Measurements from ENCODE around the gene OSBPL7. TPM values are rescaled to one million over a fixed set of nuclear protein-coding genes. Genes with fewer than 3 reads are reported as not detected.

Gene OSBPL7
- total RNA-seq, 1 donor from 2014 or later: 28.0 TPM

GRCh38 chr17:47808036-47808829 lies 13.4 kb downstream of the OSBPL7 start:
- no peak for DNase-seq (ENCODE audit: low spot score)
- Mint-ChIP-seq H3K4me3 (ENCODE audit: unreplicated experiment) (no peak overlapping the region), H3K27me3 (ENCODE audit: unreplicated experiment) (peaks cover 15% of the 10 kb centered on the region), H3K27ac (ENCODE audit: unreplicated experiment) (no peak overlapping the region), H3K9me3 (ENCODE audit: unreplicated experiment) (no peaks in the 10 kb centered on the region), H3K4me1 (ENCODE audit: unreplicated experiment) (peaks cover 2% of the 10 kb centered on the region), H3K36me3 (ENCODE audit: low read depth, unreplicated experiment) (peaks cover 55% of the 10 kb centered on the region)
- TF ChIP-seq, protein P1, sequence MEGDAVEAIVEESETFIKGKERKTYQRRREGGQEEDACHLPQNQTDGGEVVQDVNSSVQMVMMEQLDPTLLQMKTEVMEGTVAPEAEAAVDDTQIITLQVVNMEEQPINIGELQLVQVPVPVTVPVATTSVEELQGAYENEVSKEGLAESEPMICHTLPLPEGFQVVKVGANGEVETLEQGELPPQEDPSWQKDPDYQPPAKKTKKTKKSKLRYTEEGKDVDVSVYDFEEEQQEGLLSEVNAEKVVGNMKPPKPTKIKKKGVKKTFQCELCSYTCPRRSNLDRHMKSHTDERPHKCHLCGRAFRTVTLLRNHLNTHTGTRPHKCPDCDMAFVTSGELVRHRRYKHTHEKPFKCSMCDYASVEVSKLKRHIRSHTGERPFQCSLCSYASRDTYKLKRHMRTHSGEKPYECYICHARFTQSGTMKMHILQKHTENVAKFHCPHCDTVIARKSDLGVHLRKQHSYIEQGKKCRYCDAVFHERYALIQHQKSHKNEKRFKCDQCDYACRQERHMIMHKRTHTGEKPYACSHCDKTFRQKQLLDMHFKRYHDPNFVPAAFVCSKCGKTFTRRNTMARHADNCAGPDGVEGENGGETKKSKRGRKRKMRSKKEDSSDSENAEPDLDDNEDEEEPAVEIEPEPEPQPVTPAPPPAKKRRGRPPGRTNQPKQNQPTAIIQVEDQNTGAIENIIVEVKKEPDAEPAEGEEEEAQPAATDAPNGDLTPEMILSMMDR (IDR thresholded peaks at IDR 0.05; ENCODE audit: unreplicated experiment): no peak

- Mint-ChIP-seq H3K27me3 (ENCODE audit: unreplicated experiment) (peaks cover 13% of the 10 kb centered on the region), H3K4me1 (ENCODE audit: unreplicated experiment) (peaks cover 2% of the 10 kb centered on the region), H3K27ac (ENCODE audit: unreplicated experiment) (no peak overlapping the region), H3K4me3 (ENCODE audit: unreplicated experiment) (no peak overlapping the region), H3K36me3 (ENCODE audit: low read depth, unreplicated experiment) (peaks cover 48% of the 10 kb centered on the region), H3K9me3 (ENCODE audit: unreplicated experiment) (no peaks in the 10 kb centered on the region)
- TF ChIP-seq, protein P1 (IDR thresholded peaks at IDR 0.05; ENCODE audit: unreplicated experiment): no peak
- DNase-seq (ENCODE audit: low spot score): no peak
Observed at GRCh38 chr17:47807421-47807820, 14.2 kb downstream of the OSBPL7 start.

GRCh38 chr17:47806913-47807255 lies 14.7 kb downstream of the OSBPL7 start:
- H3K4me1 Mint-ChIP-seq (ENCODE audit: unreplicated experiment): peaks cover 2% of the 10 kb centered on the region
- DNase-seq (ENCODE audit: low spot score): no peak
- peaks cover 42% of the 10 kb centered on the region for H3K36me3 Mint-ChIP-seq (ENCODE audit: low read depth, unreplicated experiment)
- H3K27me3 Mint-ChIP-seq (ENCODE audit: unreplicated experiment): peaks cover 12% of the 10 kb centered on the region
- no peaks in the 10 kb centered on the region for H3K9me3 Mint-ChIP-seq (ENCODE audit: unreplicated experiment)
- TF ChIP-seq, protein P1 (IDR thresholded peaks at IDR 0.05; ENCODE audit: unreplicated experiment): no peak
- H3K27ac Mint-ChIP-seq (ENCODE audit: unreplicated experiment): no peak overlapping the region
- no peak overlapping the region for H3K4me3 Mint-ChIP-seq (ENCODE audit: unreplicated experiment)

DNA sequence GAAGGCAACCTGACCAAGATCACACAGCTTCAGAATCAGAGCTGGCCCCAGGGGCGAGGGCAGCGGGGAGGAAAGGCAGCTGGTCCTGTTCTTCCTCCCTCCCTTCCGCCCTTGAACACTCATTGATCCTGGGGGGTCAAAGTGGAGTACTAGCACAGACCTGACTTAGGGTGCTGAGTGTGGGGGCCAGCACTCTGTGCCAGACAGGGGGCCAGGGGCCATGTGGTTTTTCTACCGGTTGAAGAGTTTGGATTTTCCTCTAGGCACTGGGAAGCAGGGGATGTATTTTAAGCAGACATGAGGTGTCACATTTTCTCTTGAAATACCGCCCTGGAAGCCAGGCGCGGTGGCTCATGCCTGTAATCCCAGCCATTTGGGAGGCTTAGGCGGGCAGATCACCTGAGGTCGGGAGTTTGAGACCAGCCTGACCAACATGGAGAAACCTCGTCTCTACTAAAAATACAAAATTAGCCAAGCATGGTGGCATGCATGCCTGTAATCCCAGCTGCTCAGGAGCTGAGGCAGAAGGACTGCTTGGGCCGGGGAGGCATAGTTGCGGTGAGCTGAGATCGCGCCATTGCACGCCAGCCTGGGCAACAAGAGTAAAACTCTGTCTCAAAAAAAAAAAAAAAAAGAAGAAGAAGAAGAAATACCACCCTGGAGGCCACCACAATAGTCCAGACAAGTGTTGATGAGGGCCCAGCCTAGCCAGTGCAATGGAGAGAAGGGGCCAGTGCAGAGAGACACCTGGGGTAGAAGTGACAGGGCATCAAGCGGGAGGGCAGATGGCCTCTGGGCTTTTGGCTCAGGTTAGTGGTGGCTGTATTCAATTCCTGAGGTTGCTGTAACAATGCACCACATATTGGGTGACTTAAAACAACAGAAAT lies 15.3 kb downstream of the OSBPL7 start:
- H3K4me1 Mint-ChIP-seq (ENCODE audit: unreplicated experiment): no peaks in the 10 kb centered on the region
- TF ChIP-seq, protein P1 (IDR thresholded peaks at IDR 0.05; ENCODE audit: unreplicated experiment): no peak
- H3K27ac Mint-ChIP-seq (ENCODE audit: unreplicated experiment): no peak overlapping the region
- peaks cover 9% of the 10 kb centered on the region for H3K27me3 Mint-ChIP-seq (ENCODE audit: unreplicated experiment)
- no peak overlapping the region for H3K4me3 Mint-ChIP-seq (ENCODE audit: unreplicated experiment)
- H3K36me3 Mint-ChIP-seq (ENCODE audit: low read depth, unreplicated experiment): peaks cover 36% of the 10 kb centered on the region
- no peak for DNase-seq (ENCODE audit: low spot score)
- H3K9me3 Mint-ChIP-seq (ENCODE audit: unreplicated experiment): no peaks in the 10 kb centered on the region

All from endothelial cell (in vitro differentiated cells).